NAMALWA (cell line): ENCODE data around the gene ALLC.
A peak's percentile ranks its signal among the peaks of the same experiment; 100 is the strongest.

Experiments
- DNase-seq: peaks from one replicate; pipeline ENCODE4 v3.0.0-alpha.2; 2015; ENCODE audit warnings: low spot score

ALLC gene

GRCh38 chr2:3725458-3726250 is 67.7 kb downstream of the ALLC start:
- no peak for DNase-seq

- no peak for DNase-seq
These were observed 68.5 kb downstream of the ALLC start for GRCh38 chr2:3726511-3726910.

GRCh38 chr2:3727397-3728045 is 69.5 kb downstream of the ALLC start:
- DNase-seq, result no peak

GRCh38 chr2:3728104-3729054 is 70.4 kb downstream of the ALLC start:
- DNase-seq, result peak; percentile 56

- DNase-seq, result no peak
These were observed 71.1 kb downstream of the ALLC start for GRCh38 chr2:3729055-3729448.

- no peak for DNase-seq
These were observed 71.8 kb downstream of the ALLC start for GRCh38 chr2:3729786-3730185.

- DNase-seq, result no peak
These were observed 72.6 kb downstream of the ALLC start for GRCh38 chr2:3730646-3731045.

- no peak for DNase-seq
These were observed 73.8 kb downstream of the ALLC start for GRCh38 chr2:3731829-3732228.

- DNase-seq, result no peak
These were observed 78.1 kb downstream of the ALLC start for GRCh38 chr2:3736112-3736511.

GRCh38 chr2:3737128-3737527 is 79.1 kb downstream of the ALLC start:
- no peak for DNase-seq

- peak; percentile 60 for DNase-seq
These were observed 80.5 kb downstream of the ALLC start for GRCh38 chr2:3738454-3738853.

- no peak for DNase-seq
These were observed 81.3 kb downstream of the ALLC start for GRCh38 chr2:3739313-3739712.

- no peak for DNase-seq
These were observed 83.4 kb downstream of the ALLC start for GRCh38 chr2:3741396-3741795.

- DNase-seq, result no peak
These were observed 84.0 kb downstream of the ALLC start for GRCh38 chr2:3741867-3742602.

- DNase-seq, result no peak
These were observed 84.9 kb downstream of the ALLC start for GRCh38 chr2:3742743-3743508.

- no peak for DNase-seq
These were observed 86.1 kb downstream of the ALLC start for GRCh38 chr2:3743951-3744555.

- DNase-seq, result no peak
These were observed 87.9 kb downstream of the ALLC start for GRCh38 chr2:3745920-3746319.

GRCh38 chr2:3747032-3747654 is 89.1 kb downstream of the ALLC start:
- no peak for DNase-seq

GRCh38 chr2:3747826-3748225 is 89.8 kb downstream of the ALLC start:
- no peak for DNase-seq

- no peak for DNase-seq
These were observed 91.2 kb downstream of the ALLC start for GRCh38 chr2:3749201-3749600.
